Left lung (tissue), 10 donors: ENCODE results near the gene GNAT3. TPM values are rescaled to one million over a fixed set of nuclear protein-coding genes. Genes with fewer than 3 reads are reported as not detected.

Experiments used
- ATAC-seq: fragments of 200-7000 bp; cut with Tn5 transposase; one replicate; pipeline ENCODE4 v1.9.1; 2020; ENCODE audit warnings: moderate library complexity
- DNase-seq, 4 donors: peaks; one replicate each; pipeline ENCODE4 v3.0.0-alpha.2; 2013 to 2020
- H3K27ac ChIP-seq, 2 donors: fragments of 200-600 bp; sonication (generic) in 1 of 2; one replicate each; pipeline versions ENCODE4 v1.5.0 to v1.8.0; 2020 to 2021
- H3K27me3 ChIP-seq, 2 donors: fragments of 200-600 bp; sonication (generic) in 1 of 2; one replicate each; pipeline versions ENCODE4 v1.5.0 to v1.8.0; 2020 to 2021
- H3K36me3 ChIP-seq, 2 donors: fragments of 200-600 bp; sonication (generic) in 1 of 2; one replicate each; pipeline versions ENCODE4 v1.5.0 to v1.8.0; 2020 to 2021
- H3K4me1 ChIP-seq, 2 donors: fragments of 200-600 bp; one replicate each; pipeline ENCODE4 v1.8.0; 2021
- H3K4me3 ChIP-seq, 2 donors: fragments of 200-600 bp; sonication (generic) in 1 of 2; one replicate each; pipeline versions ENCODE4 v1.5.0 to v1.8.0; 2020 to 2021; ENCODE audit warnings: mild to moderate bottlenecking in 1 of 2
- H3K9me3 ChIP-seq, 2 donors: fragments of 200-600 bp; sonication (generic) in 1 of 2; one replicate each; pipeline versions ENCODE4 v1.5.0 to v1.8.0; 2020 to 2021
- CTCF ChIP-seq, 2 donors: fragments of 200-600 bp; sonication (generic) in 1 of 2; IDR thresholded peaks; one replicate each; pipeline versions ENCODE4 v1.5.0 to v1.8.0; 2021; ENCODE audit warnings: antibody characterized with exemption in 2 of 2
- intact Hi-C, 2 donors: fragments of 100-400 bp; cut with DNase I; formaldehyde crosslinking; loops; one replicate each; pipeline versions ENCODE4 v1.11.2 to v1.14.2; 2022
- polyA plus RNA-seq, 6 donors: library from polyadenylated mRNA; unstranded; fragments of 120-200 nt; gene quantifications; one replicate each; pipeline ENCODE4 v1.2.1, GENCODE V29; 2013; ENCODE audit not compliant: insufficient read length in 6 of 6
- total RNA-seq, 2 donors: library from RNA; stranded (reverse); fragmentation: NEBNext Ultra II Directional; extraction: Animal tissue kit (Norgen Biotek cat#: 25700); gene quantifications; one replicate each; pipeline ENCODE4 v1.2.1, GENCODE V29; 2021
- donor health status: DM: no; HTN: yes; CAD: no.
- donor health status: DM: no; HTN: no; CAD: no.

GNAT3 gene
- total and polyA plus RNA-seq, 8 donors: not detected

- H3K4me3 ChIP-seq: no peak overlapping the region
- DNase-seq: no peak
- H3K27me3 ChIP-seq: no peaks in the 10 kb centered on the region
- intact Hi-C loops: loop anchor here in 1 of 2 donors (10.0 kb wide), 1 partner anchor 243 kb away; no protein-coding TSS in a partner anchor
- H3K9me3 ChIP-seq: no peaks in the 10 kb centered on the region
- H3K27ac ChIP-seq: no peak overlapping the region
- H3K36me3 ChIP-seq: no peaks in the 10 kb centered on the region
- ATAC-seq: no peak
- H3K4me1 ChIP-seq: peaks cover 0 to 4% of the 10 kb centered on the region in 2 donors
- no peak for TF ChIP-seq CTCF (IDR thresholded peaks at IDR 0.05)
Observed at GRCh38 chr7:80432166-80432565, 79.7 kb downstream of the GNAT3 start.

GRCh38 chr7:80429181-80429580 is 82.7 kb downstream of the GNAT3 start:
- Histone ChIP-seq H3K27me3 (no peaks in the 10 kb centered on the region), H3K9me3 (no peaks in the 10 kb centered on the region), H3K4me1 (peaks cover 0 to 4% of the 10 kb centered on the region in 2 donors), H3K4me3 (no peak overlapping the region), H3K27ac (no peak overlapping the region), H3K36me3 (no peaks in the 10 kb centered on the region)
- intact Hi-C loops: no loop called here
- DNase-seq (no peak), ATAC-seq (no peak)
- no peak for TF ChIP-seq CTCF (IDR thresholded peaks at IDR 0.05)

GRCh38 chr7:80428161-80429054 is 83.5 kb downstream of the GNAT3 start:
- no peaks in the 10 kb centered on the region for H3K9me3 ChIP-seq

GRCh38 chr7:80427218-80427617 is 84.6 kb downstream of the GNAT3 start:
- ATAC-seq (no peak), DNase-seq (no peak)
- intact Hi-C loops: no loop called here
- no peaks in the 10 kb centered on the region for H3K36me3 ChIP-seq
- H3K9me3 ChIP-seq: no peaks in the 10 kb centered on the region
- peaks cover 0 to 4% of the 10 kb centered on the region in 2 donors for H3K4me1 ChIP-seq
- TF ChIP-seq CTCF (IDR thresholded peaks at IDR 0.05): no peak
- H3K4me3 ChIP-seq: no peak overlapping the region
- no peaks in the 10 kb centered on the region for H3K27me3 ChIP-seq
- H3K27ac ChIP-seq: no peak overlapping the region

More at GRCh38 chr7:80428161-80429054, 83.5 kb downstream of the GNAT3 start:
- ATAC-seq (peak; percentile 95), DNase-seq (peak in 1 of 4 donors; percentile 64)
- Histone ChIP-seq H3K27ac (no peak overlapping the region), H3K4me3 (no peak overlapping the region), H3K36me3 (no peaks in the 10 kb centered on the region), H3K4me1 (peaks cover 0 to 4% of the 10 kb centered on the region in 2 donors), H3K27me3 (no peaks in the 10 kb centered on the region)
- TF ChIP-seq CTCF (IDR thresholded peaks at IDR 0.05): peak; percentile 53 to 63
- intact Hi-C loops: no loop called here

GRCh38 chr7:80420876-80421275 is 91.0 kb downstream of the GNAT3 start:
- Histone ChIP-seq H3K27me3 (no peaks in the 10 kb centered on the region), H3K36me3 (no peaks in the 10 kb centered on the region), H3K4me1 (no peaks in the 10 kb centered on the region), H3K4me3 (no peak overlapping the region), H3K27ac (no peak overlapping the region), H3K9me3 (no peaks in the 10 kb centered on the region)
- no peak for ATAC-seq
- TF ChIP-seq CTCF (IDR thresholded peaks at IDR 0.05): no peak
- intact Hi-C loops: no loop called here
- no peak for DNase-seq
